SKM-1 treated with dmso at 0.1 percent for 144 hours (cell line): ENCODE data around the gene OR10A4.
"Not testable (repeated sequence)": the region's sequence is repeated elsewhere in the genome, so short reads cannot be mapped to it uniquely, and the experiment has no call there.

Experiments used
- DNase-seq: peaks from one replicate; lab custom pipeline; 2025; ENCODE audit not compliant: unreplicated experiment; lab: John Stamatoyannopoulos, UW

Gene OR10A4, protein sequence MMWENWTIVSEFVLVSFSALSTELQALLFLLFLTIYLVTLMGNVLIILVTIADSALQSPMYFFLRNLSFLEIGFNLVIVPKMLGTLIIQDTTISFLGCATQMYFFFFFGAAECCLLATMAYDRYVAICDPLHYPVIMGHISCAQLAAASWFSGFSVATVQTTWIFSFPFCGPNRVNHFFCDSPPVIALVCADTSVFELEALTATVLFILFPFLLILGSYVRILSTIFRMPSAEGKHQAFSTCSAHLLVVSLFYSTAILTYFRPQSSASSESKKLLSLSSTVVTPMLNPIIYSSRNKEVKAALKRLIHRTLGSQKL

DNA sequence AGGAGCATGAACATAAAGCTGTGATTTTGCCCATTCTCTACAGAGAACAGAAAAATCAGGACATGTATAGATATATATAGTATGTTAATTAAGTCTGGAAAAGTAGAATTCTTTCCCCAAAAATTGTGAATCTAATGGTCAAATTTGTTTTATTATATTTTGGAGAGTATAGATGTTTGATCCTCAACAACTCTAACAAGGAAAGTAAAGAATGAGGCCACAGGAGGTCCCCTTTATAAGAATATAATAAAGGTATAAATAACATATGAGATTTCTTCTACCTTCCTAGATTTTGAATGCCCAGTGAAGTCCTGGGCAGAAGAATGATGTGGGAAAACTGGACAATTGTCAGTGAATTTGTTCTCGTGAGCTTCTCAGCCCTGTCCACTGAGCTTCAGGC is at the start of gene OR10A4:
TSS of gene OR10A4 (plus strand) at position 301 of the 400 bp plus-strand sequence. CDS start at position 324, 23 bp downstream.
- no peak for DNase-seq

DNA sequence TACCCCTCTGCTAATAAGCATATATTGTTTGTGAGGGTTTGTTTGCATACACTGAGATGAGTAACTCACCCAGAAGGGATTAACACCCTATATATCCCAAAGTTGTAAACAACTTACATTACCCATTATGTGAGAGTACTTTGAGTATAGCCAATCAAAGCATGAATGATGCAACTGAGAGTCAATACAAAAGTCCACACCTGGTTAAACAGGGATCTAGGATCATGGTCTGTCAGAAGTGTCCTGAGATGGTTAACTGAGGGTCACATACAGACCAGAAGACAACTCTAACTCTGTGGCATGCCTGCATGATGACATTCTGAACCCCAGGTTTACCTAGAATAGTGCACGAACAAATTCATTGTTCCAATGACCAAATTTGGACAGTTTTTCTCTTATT is 48.3 kb upstream of the OR10A4 start:
- no peak for DNase-seq

DNA sequence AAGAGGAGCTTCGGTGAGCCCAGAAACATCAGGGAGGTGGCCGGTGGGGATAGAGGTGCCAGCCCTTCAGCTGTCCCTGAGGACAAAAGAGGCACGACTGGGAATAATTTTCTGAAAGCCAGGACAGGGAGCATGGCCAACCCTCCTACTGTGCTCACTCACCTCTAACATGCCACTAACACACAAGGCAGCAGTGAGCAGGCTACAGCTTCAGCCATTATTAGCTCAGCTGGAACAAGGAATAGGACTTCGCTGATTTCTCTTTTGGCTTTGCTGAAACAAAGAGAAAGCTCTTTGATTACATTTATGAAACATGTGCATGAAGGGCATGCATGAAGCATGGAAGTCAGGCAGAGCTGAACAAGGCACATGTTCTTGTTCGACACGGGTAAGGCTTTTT is 43.1 kb upstream of the OR10A4 start:
- DNase-seq = no peak

DNA sequence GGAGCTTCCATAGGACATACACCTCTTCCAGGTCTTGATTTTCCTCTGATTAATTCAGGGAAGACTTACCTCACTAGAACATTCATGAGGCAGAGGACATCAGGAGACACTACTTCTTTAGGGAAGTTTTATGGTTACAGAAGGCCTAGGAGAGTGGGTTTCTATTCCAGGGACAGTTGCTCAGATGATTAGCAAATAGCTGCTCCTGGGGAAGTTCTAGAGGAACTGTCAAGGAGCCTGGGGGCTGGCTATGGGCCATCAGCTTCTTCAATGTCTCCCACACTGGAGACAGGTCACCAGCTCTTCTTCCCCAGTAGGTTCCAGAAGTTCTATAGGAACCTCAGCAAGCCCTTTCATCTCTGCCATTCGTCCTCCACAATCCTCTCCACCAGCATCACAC is 42.4 kb upstream of the OR10A4 start:
- DNase-seq = peak; percentile 15

DNA sequence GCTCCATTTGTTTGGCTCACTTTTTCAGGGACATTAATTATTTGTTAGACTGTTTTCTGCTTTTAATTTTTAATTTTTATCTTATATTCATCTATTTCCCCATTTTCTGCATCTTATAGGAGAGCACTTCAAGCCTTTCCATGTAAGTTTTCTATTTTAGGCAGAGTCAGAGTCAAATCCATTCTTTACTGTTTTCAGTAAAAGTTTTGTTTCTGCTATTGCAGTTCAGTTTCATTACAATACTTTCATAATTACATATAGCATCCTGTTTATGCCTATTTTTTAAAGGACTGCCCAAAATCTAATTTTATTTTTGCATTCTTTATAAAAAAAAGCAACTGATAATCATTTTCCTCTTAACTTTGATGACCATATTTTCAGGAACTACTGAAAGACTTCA is 34.7 kb upstream of the OR10A4 start:
- DNase-seq = no peak

DNA sequence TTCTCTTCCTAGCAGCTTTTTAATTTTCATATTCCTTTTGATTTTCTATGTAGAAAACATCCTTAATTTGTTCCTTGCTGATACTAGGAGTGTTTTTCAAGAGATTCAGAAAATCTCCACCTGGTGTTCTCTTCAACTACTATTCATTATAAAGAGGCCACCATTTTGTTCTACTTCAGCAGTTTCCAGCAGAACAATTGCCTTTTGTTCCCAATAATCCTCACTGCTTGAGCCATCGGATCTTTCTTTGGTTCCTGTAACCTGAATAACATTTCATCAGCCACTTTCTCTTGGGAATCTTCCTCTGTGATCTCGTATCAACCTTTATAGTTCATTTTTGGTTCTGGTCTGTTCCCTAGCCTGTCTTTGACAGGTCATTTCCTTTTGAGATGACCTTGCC is 32.8 kb upstream of the OR10A4 start:
- no peak for DNase-seq

DNA sequence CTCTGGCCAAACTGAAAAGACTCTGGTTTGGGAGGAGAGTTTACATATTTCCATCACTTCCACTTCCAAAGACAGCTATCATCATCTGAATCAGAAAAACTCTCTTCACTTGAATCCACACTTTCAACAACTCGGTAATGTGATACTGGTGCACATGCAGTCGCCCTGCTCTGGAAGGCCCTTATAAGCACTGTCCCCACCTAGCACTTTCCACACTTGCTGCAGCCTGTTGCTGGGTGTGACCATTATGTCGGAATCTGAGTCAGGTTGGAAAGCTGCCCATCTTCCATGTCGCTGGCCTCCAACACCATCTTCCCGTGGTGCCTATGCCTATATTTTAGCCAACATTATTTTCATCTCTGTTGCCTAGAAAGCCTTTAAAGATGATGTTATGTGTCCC is 32.1 kb upstream of the OR10A4 start:
- no peak for DNase-seq

DNA sequence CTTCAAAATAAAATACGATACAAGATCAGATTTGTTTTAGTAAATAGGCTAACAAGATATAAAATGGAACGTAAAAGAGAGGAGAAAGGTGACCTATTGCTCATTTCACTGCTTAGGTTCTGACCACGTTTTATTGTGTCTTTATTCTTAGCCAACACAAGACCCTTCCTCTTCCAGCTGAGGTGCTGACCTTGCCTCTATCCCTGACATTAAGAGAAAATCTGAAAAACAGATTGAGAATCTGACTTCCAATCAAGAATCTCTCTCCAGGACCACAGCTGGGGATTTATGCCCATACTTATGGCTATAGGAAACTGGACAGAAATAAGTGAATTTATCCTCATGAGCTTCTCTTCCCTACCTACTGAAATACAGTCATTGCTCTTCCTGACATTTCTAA is 31.0 kb upstream of the OR10A4 start, which contains the start of gene OR10A5:
TSS of gene OR10A5 (plus strand) at position 301 of the 400 bp plus-strand sequence. CDS start at position 301, 0 bp downstream.
- DNase-seq = no peak

DNA sequence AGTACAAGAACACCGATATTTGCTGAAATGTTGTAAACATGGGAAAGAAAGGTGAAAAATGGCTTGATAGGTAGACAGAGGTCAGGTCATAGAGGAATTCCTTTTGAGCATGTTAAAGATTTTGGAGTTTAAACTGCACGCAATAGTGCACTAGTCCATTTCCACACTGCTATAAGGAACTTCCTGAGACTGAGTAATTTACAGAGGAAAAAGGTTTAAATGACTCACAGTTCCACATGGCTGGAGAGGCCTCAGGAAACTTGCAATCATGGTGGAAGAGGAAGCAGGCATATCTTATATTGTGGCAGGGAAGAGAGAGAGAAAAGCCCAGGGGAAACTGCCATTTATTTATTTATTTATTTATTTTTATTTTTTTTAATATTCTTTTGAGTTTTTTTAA is 25.9 kb upstream of the OR10A4 start:
- peak; percentile 61 for DNase-seq

DNA sequence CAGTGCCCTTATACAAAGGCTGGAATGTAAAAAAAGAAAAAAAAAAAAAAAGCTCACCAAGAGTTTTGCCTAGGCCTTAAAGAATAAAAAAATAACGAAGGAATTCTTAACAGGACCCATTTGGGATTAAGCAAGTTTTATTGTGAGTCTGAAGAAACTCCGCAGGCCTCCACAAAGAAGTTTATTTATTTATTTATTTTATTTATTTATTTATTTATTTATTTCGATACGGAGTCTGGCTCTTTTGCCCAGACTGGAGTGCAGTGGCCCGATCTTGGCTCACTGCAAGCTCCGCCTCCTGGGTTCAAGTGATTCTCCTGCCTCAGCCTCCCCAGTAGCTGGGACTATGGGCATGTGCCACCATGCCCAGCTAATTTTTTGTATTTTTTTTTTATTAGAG is 21.6 kb upstream of the OR10A4 start:
- DNase-seq = not testable (repeated sequence)

DNA sequence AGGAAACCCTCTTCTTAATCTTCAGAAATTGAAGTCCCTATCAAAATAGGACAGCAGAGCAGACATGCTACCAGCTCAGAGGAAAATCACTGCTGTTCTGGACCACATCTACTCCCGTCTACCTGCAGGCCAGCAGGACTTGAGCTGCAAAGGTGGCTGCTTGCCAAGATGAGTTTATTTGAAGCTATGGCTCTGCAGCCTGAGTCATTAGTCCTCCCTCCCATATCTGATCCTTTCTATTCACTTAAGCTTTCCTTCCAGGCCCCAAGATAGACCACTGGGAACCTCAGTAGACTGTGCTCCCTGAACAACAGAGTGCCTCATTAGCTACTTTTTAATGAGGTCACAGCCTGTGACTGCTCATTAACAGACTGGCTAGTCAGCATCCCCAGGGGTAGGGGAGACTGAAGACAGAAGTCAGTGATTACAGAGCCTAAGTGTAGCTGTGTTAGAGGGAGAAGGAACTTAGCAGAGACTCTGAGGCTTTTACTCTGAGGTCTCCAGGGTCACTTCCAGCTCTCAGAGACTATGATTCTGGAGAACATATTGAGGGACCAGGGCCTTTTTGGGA is 20.4 kb upstream of the OR10A4 start:
- no peak for DNase-seq

DNA sequence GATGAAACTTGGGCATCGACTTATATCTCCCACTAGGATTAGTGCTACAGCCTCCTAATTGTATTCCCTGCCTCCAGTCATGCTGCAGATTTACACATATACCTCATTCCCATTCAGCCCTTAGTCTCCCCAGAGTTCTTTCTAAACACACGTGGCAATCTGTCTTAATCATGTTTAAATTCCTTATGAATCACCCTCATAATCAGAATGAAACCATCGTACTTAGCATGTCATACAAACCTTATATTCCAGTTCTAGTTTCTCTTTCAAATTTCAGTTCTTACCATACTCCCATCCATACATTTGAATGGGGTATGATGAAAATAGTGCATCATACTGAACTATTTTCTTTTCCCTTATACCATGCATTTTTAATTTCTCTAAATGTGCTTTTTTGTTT is 19.6 kb upstream of the OR10A4 start:
- DNase-seq = no peak

DNA sequence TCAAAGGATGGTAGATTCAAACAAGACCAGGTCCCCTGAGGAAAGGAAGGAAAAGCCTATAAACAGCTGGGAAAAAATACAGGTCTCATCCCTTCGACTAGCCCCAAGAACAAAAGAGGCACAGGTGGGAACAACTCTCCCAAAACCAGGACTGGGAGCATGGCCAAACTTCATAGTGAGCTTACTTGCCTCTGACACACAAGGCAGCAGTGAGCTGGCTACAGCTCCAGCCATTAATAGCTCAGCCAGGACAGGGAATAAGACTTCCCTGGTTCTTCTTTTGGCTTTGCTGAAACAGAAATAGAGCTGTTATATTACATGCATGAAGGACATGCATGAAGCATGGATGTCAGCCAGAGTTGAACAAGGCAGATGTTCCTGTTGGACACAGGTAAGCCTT is 13.5 kb upstream of the OR10A4 start, which contains the start of gene OR10A2:
TSS of gene OR10A2 (plus strand) at position 97 of the 400 bp plus-strand sequence. CDS start 6,698 bp downstream, outside the sequence.
- DNase-seq = no peak

DNA sequence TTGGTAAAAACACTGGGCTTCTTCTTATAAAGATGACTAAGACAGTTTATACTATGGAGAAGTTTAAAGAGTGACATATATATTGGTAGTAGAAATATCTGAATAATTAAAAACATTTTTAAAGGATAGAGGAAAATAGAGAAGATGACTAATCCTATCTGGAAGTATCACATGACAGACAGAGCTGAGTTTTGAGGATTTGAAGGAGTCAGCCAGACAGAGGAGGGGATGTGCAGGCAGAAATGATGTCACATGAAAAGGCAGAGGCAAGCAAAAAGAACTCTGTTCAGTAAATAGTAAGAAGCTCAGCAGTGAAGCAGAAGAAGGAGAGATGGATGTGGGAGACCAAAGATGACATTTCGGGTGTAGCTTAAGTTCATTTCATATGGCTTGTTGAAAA is 12.0 kb upstream of the OR10A4 start:
- no peak for DNase-seq

DNA sequence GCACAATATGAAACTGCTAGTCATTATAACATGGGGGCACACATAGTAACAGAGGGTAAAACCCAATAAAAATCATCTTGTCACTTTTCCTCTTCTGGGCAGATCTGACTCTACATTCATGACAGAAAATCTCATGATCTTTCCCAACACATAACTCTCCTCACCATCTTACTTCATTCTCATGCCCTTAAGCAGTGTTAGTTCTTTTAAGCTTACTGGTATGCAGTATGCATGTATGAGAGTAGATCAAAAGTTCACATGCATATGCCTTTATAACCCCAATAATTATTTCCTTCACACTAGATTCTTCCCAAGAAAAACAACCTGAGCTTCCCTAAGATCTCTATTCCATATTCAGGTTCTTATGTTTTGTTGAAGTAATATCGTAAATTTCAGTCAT is 5.1 kb upstream of the OR10A4 start:
- DNase-seq = no peak

DNA sequence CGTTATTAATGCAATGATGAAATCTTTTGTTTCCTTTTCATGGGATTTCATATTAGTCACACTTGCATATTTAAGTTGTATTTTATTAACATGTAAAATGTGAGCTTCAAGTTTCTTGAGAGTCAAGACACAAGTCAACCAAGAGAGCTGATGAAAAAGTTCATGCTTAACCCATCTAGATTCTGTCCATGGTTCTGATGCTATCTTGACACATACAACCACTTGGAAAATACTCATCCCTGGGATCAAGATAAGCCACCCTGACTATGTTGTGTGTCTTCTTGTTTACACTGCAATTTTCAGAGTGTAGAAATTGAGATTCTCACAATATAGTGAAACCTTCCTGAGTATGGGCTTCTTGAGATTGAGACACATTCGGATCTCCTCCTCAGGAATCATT is 664 bp upstream of the OR10A4 start:
- no peak for DNase-seq

DNA sequence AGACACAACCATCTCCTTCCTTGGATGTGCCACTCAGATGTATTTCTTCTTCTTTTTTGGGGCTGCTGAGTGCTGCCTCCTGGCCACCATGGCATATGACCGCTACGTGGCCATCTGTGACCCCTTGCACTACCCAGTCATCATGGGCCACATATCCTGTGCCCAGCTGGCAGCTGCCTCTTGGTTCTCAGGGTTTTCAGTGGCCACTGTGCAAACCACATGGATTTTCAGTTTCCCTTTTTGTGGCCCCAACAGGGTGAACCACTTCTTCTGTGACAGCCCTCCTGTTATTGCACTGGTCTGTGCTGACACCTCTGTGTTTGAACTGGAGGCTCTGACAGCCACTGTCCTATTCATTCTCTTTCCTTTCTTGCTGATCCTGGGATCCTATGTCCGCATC is 489 bp downstream of the OR10A4 start:
- no peak for DNase-seq

DNA sequence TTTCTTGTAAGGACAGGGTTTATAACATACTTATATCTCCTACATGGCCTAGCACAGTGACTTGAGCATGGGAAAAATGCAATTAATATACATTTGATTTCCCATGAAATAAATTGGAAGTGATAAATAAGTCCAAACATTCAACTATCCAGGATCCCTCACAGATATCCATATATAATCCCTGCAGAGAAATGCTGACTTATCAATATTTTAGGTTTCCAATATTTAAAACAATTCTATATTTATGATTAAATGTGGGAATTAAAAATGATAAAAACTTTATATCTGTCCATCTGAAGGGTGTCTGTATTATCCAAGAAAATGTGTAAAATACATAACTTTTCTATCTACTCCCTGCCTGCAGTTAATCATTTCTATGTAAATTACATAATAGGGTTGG is 6.3 kb downstream of the OR10A4 start:
- DNase-seq = no peak

DNA sequence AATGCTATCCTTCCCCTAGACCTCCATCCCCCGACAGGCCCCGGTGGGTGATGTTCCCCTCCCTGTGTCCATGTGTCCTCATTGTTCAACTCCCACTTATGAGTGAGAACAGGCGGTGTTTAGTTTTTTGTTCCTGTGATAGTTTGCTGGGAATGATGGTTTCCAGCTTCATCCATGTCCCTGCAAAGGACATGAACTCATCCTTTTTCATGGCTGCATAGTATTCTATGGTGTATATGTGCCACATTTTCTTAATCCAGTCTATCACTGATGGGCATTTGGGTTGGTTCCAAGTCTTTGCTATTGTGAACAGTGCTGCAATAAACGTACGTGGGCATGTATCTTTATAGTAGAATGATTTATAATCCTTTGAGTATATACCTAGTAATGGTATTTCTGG is 11.3 kb downstream of the OR10A4 start:
- not testable (repeated sequence) for DNase-seq

DNA sequence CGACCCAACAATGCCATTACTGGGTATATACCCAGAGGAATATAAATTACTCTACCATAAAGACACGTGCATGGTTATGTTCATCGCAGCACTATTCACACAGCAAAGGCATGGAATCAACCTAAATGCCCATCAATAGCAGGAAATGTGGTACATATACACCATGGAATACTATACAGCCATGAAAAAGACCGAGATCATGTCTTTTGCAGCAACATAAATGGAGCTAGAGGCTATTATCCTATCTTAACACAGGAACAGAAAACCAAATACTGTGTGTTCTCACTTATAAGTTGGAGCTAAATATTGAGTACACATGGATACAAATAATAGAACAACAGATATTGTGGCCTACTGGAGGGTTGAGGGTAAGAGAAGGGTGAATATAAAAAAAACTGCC is 12.4 kb downstream of the OR10A4 start:
- DNase-seq = no peak

DNA sequence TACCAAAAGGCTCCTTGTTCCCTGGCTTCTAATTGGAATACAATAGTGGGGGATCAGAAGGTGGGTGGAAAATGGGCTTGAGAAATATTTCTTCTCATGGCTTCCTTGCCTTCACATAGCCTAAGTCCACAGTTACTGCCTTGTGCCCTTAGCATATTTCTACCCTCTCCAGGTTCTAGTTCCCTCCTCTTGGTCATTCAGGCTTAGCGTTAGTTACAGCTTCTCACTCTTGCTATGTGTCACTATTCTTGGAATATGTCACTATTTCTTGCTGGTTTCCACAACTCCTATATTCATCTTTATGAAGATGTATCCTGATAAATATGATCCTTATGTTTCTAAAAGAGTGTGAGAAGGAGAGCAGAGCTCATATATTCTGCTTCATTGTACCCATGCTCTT is 13.4 kb downstream of the OR10A4 start:
- DNase-seq = no peak

DNA sequence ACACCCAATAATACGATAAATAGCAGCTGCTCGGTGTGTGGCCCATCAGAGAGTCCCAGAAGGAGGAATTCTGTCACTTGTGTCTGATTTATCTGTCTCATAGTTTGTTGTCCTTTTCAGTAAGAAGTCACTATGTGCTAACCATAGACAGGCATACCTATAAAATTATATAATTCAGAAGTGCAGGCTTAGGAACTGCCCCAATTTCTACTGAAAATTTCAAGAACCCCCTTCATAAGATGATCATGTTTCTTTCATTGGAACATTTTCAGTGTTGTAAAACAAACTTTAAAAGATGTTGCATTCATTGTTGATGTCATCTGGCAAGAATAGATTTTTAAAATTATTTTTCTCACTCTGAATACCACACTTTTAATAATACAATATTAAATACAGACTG is 16.0 kb downstream of the OR10A4 start, which contains the start of gene OR2D2:
TSS of gene OR2D2 (minus strand) at position 101 of the 400 bp plus-strand sequence. CDS start at position 101, 0 bp downstream.
- DNase-seq = no peak

DNA sequence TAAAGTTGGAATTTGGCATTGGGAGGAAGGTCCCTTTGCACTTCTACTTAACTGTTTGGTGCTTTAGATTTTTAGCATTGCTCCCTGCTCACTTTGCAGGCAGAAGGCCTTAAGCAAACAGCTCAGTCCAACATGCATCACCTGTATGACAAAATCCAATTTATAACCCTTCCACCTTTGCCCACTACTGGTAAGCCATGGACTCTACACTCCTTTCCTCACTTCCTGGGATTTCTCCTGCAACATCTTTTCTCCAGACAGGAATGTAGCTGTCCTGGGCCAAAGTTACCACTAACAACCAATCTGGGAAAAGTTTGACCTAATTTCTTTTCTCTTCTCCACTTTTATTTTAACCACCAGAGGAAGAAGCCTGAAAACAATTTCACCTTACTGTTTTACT is 17.7 kb downstream of the OR10A4 start:
- no peak for DNase-seq
